Measurements from ENCODE around the gene SPRYD3. TPM values are rescaled to one million over a fixed set of nuclear protein-coding genes. Genes with fewer than 3 reads are reported as not detected.

The SPRYD3 gene
- total RNA-seq, 1 donor from 2014 or later: 21.8 TPM

- no peak overlapping the region for H3K4me3 ChIP-seq (ENCODE audit: insufficient read depth, low read depth, low read length)
- no peak overlapping the region for H3K27ac ChIP-seq (ENCODE audit: low read depth, low read length)
- no peaks in the 10 kb centered on the region for H4K20me1 ChIP-seq (ENCODE audit: insufficient read depth, low read length)
- H3K9ac ChIP-seq (ENCODE audit: low read length): no peak overlapping the region
- H3K4me1 ChIP-seq (ENCODE audit: insufficient read depth, low read length): peaks cover 20% of the 10 kb centered on the region
- H3K9me3 ChIP-seq (ENCODE audit: insufficient read depth, low read depth, low read length): no peaks in the 10 kb centered on the region
- TF ChIP-seq EZH2 (IDR thresholded peaks at IDR 0.05; ENCODE audit: insufficient read depth, low read length) (no peak), CTCF (IDR thresholded peaks at IDR 0.05; ENCODE audit: insufficient read depth, low read depth, low read length) (no peak)
- no peak overlapping the region for H3K27ac Mint-ChIP-seq (ENCODE audit: unreplicated experiment)
- peaks cover 18% of the 10 kb centered on the region for H3K4me1 Mint-ChIP-seq (ENCODE audit: low read depth, unreplicated experiment)
- H3K36me3 ChIP-seq (ENCODE audit: insufficient read depth, low read length): no peaks in the 10 kb centered on the region
- DNase-seq (ENCODE audit: low read depth) (no peak), FAIRE-seq (no peak)
- H2AFZ ChIP-seq (ENCODE audit: low read depth, low read length): no peak overlapping the region
- H3K27me3 ChIP-seq (ENCODE audit: insufficient read depth, low read length): no peaks in the 10 kb centered on the region
- H3K27me3 Mint-ChIP-seq (ENCODE audit: low read depth, unreplicated experiment): peaks cover 11% of the 10 kb centered on the region
- H3K79me2 ChIP-seq (ENCODE audit: insufficient read depth, low read length): no peaks in the 10 kb centered on the region
- H3K4me3 Mint-ChIP-seq (ENCODE audit: unreplicated experiment): no peak overlapping the region
- no peaks in the 10 kb centered on the region for H3K36me3 Mint-ChIP-seq (ENCODE audit: low read depth, unreplicated experiment)
- H3K4me2 ChIP-seq (ENCODE audit: low read length): no peak overlapping the region
- H3K9me3 Mint-ChIP-seq (ENCODE audit: unreplicated experiment): no peaks in the 10 kb centered on the region
These were observed 23.0 kb upstream of the SPRYD3 start for GRCh38 chr12:53101931-53102781.

DNA sequence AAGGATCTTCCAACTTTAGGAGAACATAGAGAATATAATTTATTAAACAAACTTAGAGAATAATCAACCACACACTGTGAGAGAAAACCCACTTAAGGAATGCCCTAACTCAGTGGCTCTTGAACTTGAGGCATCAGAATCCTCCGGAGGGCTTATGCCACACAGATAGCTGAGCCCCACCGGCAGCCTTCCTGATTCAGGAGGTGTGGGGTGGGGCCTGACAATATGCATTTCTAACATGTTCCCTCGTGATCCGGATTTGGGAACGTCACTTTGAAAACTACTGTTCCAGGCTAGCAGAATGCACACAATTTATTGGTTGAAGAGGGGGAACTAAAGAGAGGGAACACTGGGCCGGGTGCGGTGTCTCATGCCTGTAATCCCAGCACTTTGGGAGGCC, 22.1 kb upstream of the SPRYD3 start:
- no peak overlapping the region for H3K4me3 Mint-ChIP-seq (ENCODE audit: unreplicated experiment)
- H3K27ac Mint-ChIP-seq (ENCODE audit: unreplicated experiment): no peak overlapping the region
- no peaks in the 10 kb centered on the region for H3K79me2 ChIP-seq (ENCODE audit: insufficient read depth, low read length)
- FAIRE-seq (no peak), DNase-seq (ENCODE audit: low read depth) (no peak)
- H3K4me2 ChIP-seq (ENCODE audit: low read length): no peak overlapping the region
- no peaks in the 10 kb centered on the region for H3K27me3 ChIP-seq (ENCODE audit: insufficient read depth, low read length)
- no peaks in the 10 kb centered on the region for H3K9me3 ChIP-seq (ENCODE audit: insufficient read depth, low read depth, low read length)
- peaks cover 20% of the 10 kb centered on the region for H3K27me3 Mint-ChIP-seq (ENCODE audit: low read depth, unreplicated experiment)
- peaks cover 27% of the 10 kb centered on the region for H3K4me1 ChIP-seq (ENCODE audit: insufficient read depth, low read length)
- peaks cover 22% of the 10 kb centered on the region for H3K4me1 Mint-ChIP-seq (ENCODE audit: low read depth, unreplicated experiment)
- H3K36me3 ChIP-seq (ENCODE audit: insufficient read depth, low read length): no peaks in the 10 kb centered on the region
- H4K20me1 ChIP-seq (ENCODE audit: insufficient read depth, low read length): no peaks in the 10 kb centered on the region
- H3K36me3 Mint-ChIP-seq (ENCODE audit: low read depth, unreplicated experiment): no peaks in the 10 kb centered on the region
- H3K27ac ChIP-seq (ENCODE audit: low read depth, low read length): no peak overlapping the region
- no peaks in the 10 kb centered on the region for H3K9me3 Mint-ChIP-seq (ENCODE audit: unreplicated experiment)
- H3K9ac ChIP-seq (ENCODE audit: low read length): no peak overlapping the region
- H2AFZ ChIP-seq (ENCODE audit: low read depth, low read length): no peak overlapping the region
- TF ChIP-seq CTCF (IDR thresholded peaks at IDR 0.05; ENCODE audit: insufficient read depth, low read depth, low read length): no peak
- TF ChIP-seq EZH2 (IDR thresholded peaks at IDR 0.05; ENCODE audit: insufficient read depth, low read length): no peak
- H3K4me3 ChIP-seq (ENCODE audit: insufficient read depth, low read depth, low read length): no peak overlapping the region

Data from astrocyte (in vitro differentiated cells and primary cell).